ENCODE data around the gene SLC51B.
A peak's percentile ranks its signal among the peaks of the same experiment; 100 is the strongest.
"Not testable (repeated sequence)": the region's sequence is repeated elsewhere in the genome, so short reads cannot be mapped to it uniquely, and the experiment has no call there.

Gene SLC51B

GRCh38 chr15:65066001-65066634, 20.9 kb downstream of the SLC51B start:
- no peak for DNase-seq

- peak in 3 of 51 donors; percentile 11 to 49 (median 25) for DNase-seq
Measured at GRCh38 chr15:65066635-65067316, 21.6 kb downstream of the SLC51B start.

GRCh38 chr15:65067317-65067644, 22.1 kb downstream of the SLC51B start:
- DNase-seq = no peak

GRCh38 chr15:65067645-65068402, 22.6 kb downstream of the SLC51B start, which contains the start of gene RASL12:
Gene RASL12, minus strand, starts transcription at chr15:65067991. Its CDS starts 156 bp downstream, at chr15:65067835.
- peak in 7 of 51 donors; percentile 14 to 44 (median 26) for DNase-seq

GRCh38 chr15:65068403-65068788, 23.2 kb downstream of the SLC51B start:
- DNase-seq = peak in 1 of 51 donors; percentile 30

GRCh38 chr15:65069179-65069578, 24.0 kb downstream of the SLC51B start:
- no peak for DNase-seq

- no peak for DNase-seq
Measured at GRCh38 chr15:65069779-65070546, 24.8 kb downstream of the SLC51B start.

- DNase-seq = peak in 20 of 51 donors; percentile 21 to 74 (median 52)
Measured at GRCh38 chr15:65071381-65071811, 26.2 kb downstream of the SLC51B start.

- no peak for DNase-seq
Measured at GRCh38 chr15:65072027-65072426, 26.8 kb downstream of the SLC51B start.

- no peak for DNase-seq
Measured at GRCh38 chr15:65072617-65073016, 27.4 kb downstream of the SLC51B start.

GRCh38 chr15:65074946-65075345, 29.8 kb downstream of the SLC51B start:
- not testable (repeated sequence) for DNase-seq

- not testable (repeated sequence) for DNase-seq
Measured at GRCh38 chr15:65075607-65076395, 30.6 kb downstream of the SLC51B start.

GRCh38 chr15:65076486-65077290, 31.5 kb downstream of the SLC51B start, which contains the start of gene KBTBD13:
Gene KBTBD13, plus strand, starts transcription at chr15:65076746. Its CDS starts 70 bp downstream, at chr15:65076816.
- DNase-seq = no peak

GRCh38 chr15:65077291-65077980, 32.2 kb downstream of the SLC51B start:
- no peak for DNase-seq

GRCh38 chr15:65077981-65078352, 32.8 kb downstream of the SLC51B start:
- DNase-seq = peak in 3 of 51 donors; percentile 32 to 39 (median 35)

GRCh38 chr15:65079580-65079979, 34.4 kb downstream of the SLC51B start:
- DNase-seq = no peak

GRCh38 chr15:65081270-65081669, 36.1 kb downstream of the SLC51B start:
- peak in 10 of 51 donors; percentile 21 to 64 (median 48) for DNase-seq

- DNase-seq = no peak
Measured at GRCh38 chr15:65081758-65082157, 36.6 kb downstream of the SLC51B start.

Data from hypothalamus (tissue), 51 donors.